Measurements from ENCODE around the gene HSD17B1. TPM values are rescaled to one million over a fixed set of nuclear protein-coding genes. Genes with fewer than 3 reads are reported as not detected.

Gene HSD17B1
- total RNA-seq, 4 donors from 2014 or later, result 0.41 to 2.2 (median 0.95) TPM; not detected in 1

DNA sequence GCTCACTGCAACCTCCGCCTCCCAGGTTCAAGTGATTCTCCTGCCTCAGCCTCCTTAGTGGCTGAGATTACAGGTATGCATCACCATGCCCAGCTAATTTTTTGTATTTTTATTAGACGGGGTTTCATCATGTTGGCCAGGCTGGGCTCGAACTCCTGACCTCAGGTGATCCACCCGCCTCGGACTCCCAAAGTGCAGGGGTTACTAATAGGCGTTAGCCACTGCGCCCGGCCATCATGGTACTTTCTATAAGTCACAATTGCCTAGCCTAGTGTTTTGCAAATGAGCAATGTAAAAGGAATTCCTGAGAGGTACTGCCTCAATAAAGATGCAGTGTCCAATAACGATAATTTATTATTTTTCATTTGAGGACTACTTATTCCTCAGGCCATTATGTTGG is 38.7 kb downstream of the HSD17B1 start:
- H3K36me3 ChIP-seq, result peaks cover 0 to 44% (median 14%) of the 10 kb centered on the region in 4 donors
- intact Hi-C loops (cut with DNase I; ENCODE audit: low total_unique reads), result no loop called here
- no peak overlapping the region for H3K4me3 ChIP-seq
- WGBS, 2 donors (ENCODE audit: low coverage in 1 of 2), result 90% methylated on average over 6 to 9 of the region's 9 CpGs
- no peak for DNase-seq
- TF ChIP-seq, protein P1, sequence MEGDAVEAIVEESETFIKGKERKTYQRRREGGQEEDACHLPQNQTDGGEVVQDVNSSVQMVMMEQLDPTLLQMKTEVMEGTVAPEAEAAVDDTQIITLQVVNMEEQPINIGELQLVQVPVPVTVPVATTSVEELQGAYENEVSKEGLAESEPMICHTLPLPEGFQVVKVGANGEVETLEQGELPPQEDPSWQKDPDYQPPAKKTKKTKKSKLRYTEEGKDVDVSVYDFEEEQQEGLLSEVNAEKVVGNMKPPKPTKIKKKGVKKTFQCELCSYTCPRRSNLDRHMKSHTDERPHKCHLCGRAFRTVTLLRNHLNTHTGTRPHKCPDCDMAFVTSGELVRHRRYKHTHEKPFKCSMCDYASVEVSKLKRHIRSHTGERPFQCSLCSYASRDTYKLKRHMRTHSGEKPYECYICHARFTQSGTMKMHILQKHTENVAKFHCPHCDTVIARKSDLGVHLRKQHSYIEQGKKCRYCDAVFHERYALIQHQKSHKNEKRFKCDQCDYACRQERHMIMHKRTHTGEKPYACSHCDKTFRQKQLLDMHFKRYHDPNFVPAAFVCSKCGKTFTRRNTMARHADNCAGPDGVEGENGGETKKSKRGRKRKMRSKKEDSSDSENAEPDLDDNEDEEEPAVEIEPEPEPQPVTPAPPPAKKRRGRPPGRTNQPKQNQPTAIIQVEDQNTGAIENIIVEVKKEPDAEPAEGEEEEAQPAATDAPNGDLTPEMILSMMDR (IDR thresholded peaks at IDR 0.05), result no peak
- TF ChIP-seq POLR2A (IDR thresholded peaks at IDR 0.05) (no peak), EP300 (IDR thresholded peaks at IDR 0.05; ENCODE audit: low read depth) (no peak), POLR2AphosphoS5 (IDR thresholded peaks at IDR 0.05) (no peak)
- H3K27ac ChIP-seq, result no peak overlapping the region
- in situ Hi-C loops (cut with MboI; ENCODE audit: low pct_ligation_motif_present in 1 of 4, low pct_unique_long_range_greater_than_20kb in 1 of 4, low sequenced_read_pairs in 3 of 4), result loop anchor here in 3 of 4 donors (25.0 kb wide), 1 partner anchor 96 kb away; the partner anchor contains the start of genes CCR10 (in 3 of the 3), CNTNAP1 (in 3 of the 3) and PLEKHH3 (in 3 of the 3)
- H3K27me3 ChIP-seq, result no peaks in the 10 kb centered on the region
- no peaks in the 10 kb centered on the region for H3K4me1 ChIP-seq
- no peaks in the 10 kb centered on the region for H3K9me3 ChIP-seq

DNA sequence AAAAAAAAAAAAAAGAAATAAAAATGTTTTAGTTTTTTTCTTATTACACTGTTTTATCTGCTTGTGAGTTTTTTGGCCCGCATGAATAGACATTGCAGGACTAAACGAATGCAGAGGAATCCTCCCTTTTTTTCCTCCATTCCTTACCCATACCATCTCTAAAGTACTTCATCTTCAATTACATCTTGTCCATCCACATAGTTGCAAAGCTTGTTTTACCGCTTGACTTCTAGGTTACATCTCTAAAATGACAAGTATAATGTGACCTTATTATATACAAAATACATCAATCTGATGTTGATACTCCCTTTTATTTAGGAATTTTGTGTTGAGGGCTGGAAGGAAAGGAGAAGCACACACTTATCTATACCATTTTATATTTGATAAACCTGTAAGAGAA is 43.7 kb downstream of the HSD17B1 start:
- DNase-seq, result no peak

DNA sequence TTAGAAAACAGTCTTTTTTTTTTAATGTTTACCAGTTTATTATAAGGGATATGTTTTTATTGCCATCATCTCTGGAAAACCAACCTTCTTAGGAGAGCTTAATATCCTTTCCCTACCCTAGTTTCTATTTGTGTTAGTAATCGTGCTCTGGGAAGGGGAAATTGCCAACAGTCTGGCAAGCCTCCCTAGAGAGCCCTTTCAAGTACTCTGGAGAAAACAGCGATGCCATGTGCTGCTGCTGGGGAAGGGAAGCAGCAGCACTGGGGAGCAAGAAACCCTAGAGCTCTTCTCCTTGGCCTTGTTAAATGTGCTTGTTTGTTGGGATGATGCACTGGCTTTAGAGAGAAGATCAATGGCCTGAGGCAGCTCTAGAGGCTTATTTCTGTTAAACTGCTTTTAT is 46.2 kb downstream of the HSD17B1 start:
- intact Hi-C loops (cut with DNase I; ENCODE audit: low total_unique reads), result no loop called here
- Histone ChIP-seq H3K27me3 (no peaks in the 10 kb centered on the region), H3K9me3 (no peaks in the 10 kb centered on the region), H3K4me1 (peaks cover 5 to 13% (median 6%) of the 10 kb centered on the region in 4 donors), H3K4me3 (no peak overlapping the region), H3K36me3 (no peaks in the 10 kb centered on the region), H3K27ac (no peak overlapping the region)
- DNase-seq, result no peak
- in situ Hi-C loops (cut with MboI; ENCODE audit: low pct_ligation_motif_present in 1 of 4, low pct_unique_long_range_greater_than_20kb in 1 of 4, low sequenced_read_pairs in 3 of 4), result loop anchor here in 3 of 4 donors (25.0 kb wide), 1 partner anchor 88 kb away; the partner anchor contains the start of genes CCR10 (in 3 of the 3), CNTNAP1 (in 3 of the 3) and PLEKHH3 (in 3 of the 3)
- 22% methylated on average over 2 of the region's 2 CpGs; no CpG with 5 or more reads in 1 of the 2 donors for WGBS, 2 donors (ENCODE audit: low coverage in 1 of 2)
- no peak for TF ChIP-seq POLR2A (IDR thresholded peaks at IDR 0.05)
- TF ChIP-seq, protein P1 (IDR thresholded peaks at IDR 0.05), result no peak
- no peak for TF ChIP-seq EP300 (IDR thresholded peaks at IDR 0.05; ENCODE audit: low read depth)
- no peak for TF ChIP-seq POLR2AphosphoS5 (IDR thresholded peaks at IDR 0.05)

More for the DNA sequence above, 43.7 kb downstream of the HSD17B1 start:
- TF ChIP-seq EP300 (IDR thresholded peaks at IDR 0.05; ENCODE audit: low read depth) (no peak), POLR2A (IDR thresholded peaks at IDR 0.05) (no peak), POLR2AphosphoS5 (IDR thresholded peaks at IDR 0.05) (no peak)
- TF ChIP-seq, protein P1 (IDR thresholded peaks at IDR 0.05), result no peak
- Histone ChIP-seq H3K9me3 (no peaks in the 10 kb centered on the region), H3K36me3 (peaks cover 0 to 7% (median 3%) of the 10 kb centered on the region in 4 donors), H3K4me3 (no peak overlapping the region), H3K27ac (no peak overlapping the region), H3K4me1 (peaks cover 5 to 13% (median 6%) of the 10 kb centered on the region in 4 donors), H3K27me3 (no peaks in the 10 kb centered on the region)
- intact Hi-C loops (cut with DNase I; ENCODE audit: low total_unique reads) (no loop called here), in situ Hi-C loops (cut with MboI; ENCODE audit: low pct_ligation_motif_present in 1 of 4, low pct_unique_long_range_greater_than_20kb in 1 of 4, low sequenced_read_pairs in 3 of 4) (loop anchor here in 3 of 4 donors (25.0 kb wide), 1 partner anchor 91 kb away; the partner anchor contains the start of genes CCR10 (in 3 of the 3), CNTNAP1 (in 3 of the 3) and PLEKHH3 (in 3 of the 3))
- WGBS, 2 donors (ENCODE audit: low coverage in 1 of 2), result 71 to 93% methylated on average over 3 of the region's 3 CpGs

DNA sequence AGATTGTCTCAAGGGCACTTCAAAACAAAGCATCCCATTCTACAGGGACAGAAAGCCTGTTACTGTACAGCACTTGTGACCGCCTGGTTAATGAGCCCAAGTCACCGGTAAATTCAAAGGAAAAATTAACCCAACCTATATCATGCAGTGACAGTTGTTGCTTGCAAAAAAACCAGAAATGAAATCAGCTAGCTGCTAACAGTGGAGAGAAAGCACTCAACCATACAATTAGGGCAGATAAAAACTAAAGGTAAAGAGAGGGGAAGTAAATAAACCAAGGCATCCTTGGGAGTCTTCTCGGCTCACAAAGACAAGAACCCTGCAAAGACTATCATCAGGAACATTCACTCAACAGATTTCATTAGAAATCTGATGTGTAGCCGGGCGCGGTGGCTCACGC is 50.6 kb downstream of the HSD17B1 start:
- intact Hi-C loops (cut with DNase I; ENCODE audit: low total_unique reads) (loop anchor here (10.0 kb wide), 1 partner anchor 81 kb away; the partner anchor contains the start of genes CCR10 and CNTNAP1), in situ Hi-C loops (cut with MboI; ENCODE audit: low pct_ligation_motif_present in 1 of 4, low pct_unique_long_range_greater_than_20kb in 1 of 4, low sequenced_read_pairs in 3 of 4) (loop anchor here in 1 of 4 donors (10.0 kb wide), 1 partner anchor 81 kb away; the partner anchor contains the start of genes CCR10 and CNTNAP1)
- H3K36me3 ChIP-seq, result no peaks in the 10 kb centered on the region
- TF ChIP-seq, protein P1 (IDR thresholded peaks at IDR 0.05), result no peak
- no peak for TF ChIP-seq POLR2A (IDR thresholded peaks at IDR 0.05)
- H3K9me3 ChIP-seq, result no peaks in the 10 kb centered on the region
- WGBS, 2 donors (ENCODE audit: low coverage in 1 of 2), result 86 to 96% methylated on average over 5 to 7 of the region's 7 CpGs
- peaks cover 21 to 35% (median 32%) of the 10 kb centered on the region in 4 donors for H3K4me1 ChIP-seq
- no peak overlapping the region for H3K4me3 ChIP-seq
- DNase-seq, result no peak
- H3K27me3 ChIP-seq, result no peaks in the 10 kb centered on the region
- no peak overlapping the region for H3K27ac ChIP-seq

Other genes starting within 250 kb of the HSD17B1 start
- 100 to 1,000 TPM; 110 to 156 (median 130) TPM for gene STAT3, start 164.5 kb upstream of the HSD17B1 start, total RNA-seq
- gene CAVIN1, start 129.7 kb upstream of the HSD17B1 start, total RNA-seq, result 100 to 1,000 TPM in 1 of 4 donors, 10 to 100 TPM in 3; 53.7 to 135 (median 69.2) TPM
- 100 to 1,000 TPM in 2 of 4 donors, 10 to 100 TPM in 2; 91.8 to 313 (median 115) TPM for gene ATP6V0A1, start 94.0 kb upstream of the HSD17B1 start, total RNA-seq
- 10 to 100 TPM; 35.4 to 95.7 (median 66.2) TPM for gene NAGLU, start 16.7 kb upstream of the HSD17B1 start, total RNA-seq
- gene COASY, start 9.2 kb downstream of the HSD17B1 start, total RNA-seq, result 10 to 100 TPM; 46.4 to 91.7 (median 57.6) TPM
- 100 to 1,000 TPM in 3 of 4 donors, 10 to 100 TPM in 1; 81.3 to 191 (median 143) TPM for gene MLX, start 14.2 kb downstream of the HSD17B1 start, total RNA-seq
- gene PSMC3IP, start 24.8 kb downstream of the HSD17B1 start, total RNA-seq, result 1 to 10 TPM in 2 of 4 donors, under 1 TPM in 1, not detected in 1; 0.96 to 2.6 (median 1.3) TPM
- gene RETREG3, start 56.5 kb downstream of the HSD17B1 start, total RNA-seq, result 10 to 100 TPM; 47.2 to 71.8 (median 59.0) TPM
- 10 to 100 TPM in 2 of 4 donors, 1 to 10 TPM in 2; 6.0 to 27.7 (median 14.3) TPM for gene TUBG1, start 56.8 kb downstream of the HSD17B1 start, total RNA-seq
- 10 to 100 TPM in 3 of 4 donors, 1 to 10 TPM in 1; 9.6 to 53.1 (median 26.7) TPM for gene TUBG2, start 106.4 kb downstream of the HSD17B1 start, total RNA-seq
- 10 to 100 TPM in 2 of 4 donors, 1 to 10 TPM in 2; 5.8 to 29.9 (median 9.9) TPM for gene PLEKHH3, start 124.1 kb downstream of the HSD17B1 start, total RNA-seq
- gene CCR10, start 128.9 kb downstream of the HSD17B1 start, total RNA-seq, result 1 to 10 TPM in 1 of 4 donors, under 1 TPM in 1, not detected in 2; 0.82 to 3.5 TPM
- gene CNTNAP1, start 129.6 kb downstream of the HSD17B1 start, total RNA-seq, result 10 to 100 TPM in 2 of 4 donors, 1 to 10 TPM in 2; 3.7 to 43.8 (median 10.1) TPM
- 100 to 1,000 TPM in 1 of 4 donors, 10 to 100 TPM in 3; 30.4 to 159 (median 43.4) TPM for gene EZH1, start 192.1 kb downstream of the HSD17B1 start, total RNA-seq
- gene RAMP2, start 208.3 kb downstream of the HSD17B1 start, total RNA-seq, result 10 to 100 TPM in 2 of 4 donors, 1 to 10 TPM in 2; 6.1 to 88.0 (median 23.4) TPM
- gene VPS25, start 220.5 kb downstream of the HSD17B1 start, total RNA-seq, result 100 to 1,000 TPM in 1 of 4 donors, 10 to 100 TPM in 3; 58.3 to 111 (median 79.7) TPM
- gene WNK4, start 227.7 kb downstream of the HSD17B1 start, total RNA-seq, result 10 to 100 TPM; 17.9 to 87.6 (median 40.9) TPM
- 100 to 1,000 TPM; 128 to 400 (median 171) TPM for gene COA3, start 245.8 kb downstream of the HSD17B1 start, total RNA-seq
- gene CNTD1, start 245.9 kb downstream of the HSD17B1 start, total RNA-seq, result 1 to 10 TPM in 1 of 4 donors, under 1 TPM in 1, not detected in 2; 0.48 to 1.5 TPM